LNCaP clone FGC (cell line): Measurements from ENCODE around the gene PKN1.

Source experiments
- DNase-seq: peaks from one replicate; pipeline ENCODE4 v3.0.0-alpha.2; 2011; ENCODE audit warnings: low read depth
- H3K4me3 ChIP-seq: 2 replicates; pipeline ENCODE4 v1.5.1; 2011; ENCODE audit warnings: mild to moderate bottlenecking, low read depth, low read length, control low read depth
- CTCF ChIP-seq: IDR thresholded peaks from 2 replicates; pipeline ENCODE4 v1.5.1; 2012; ENCODE audit warnings: mild to moderate bottlenecking; ENCODE audit not compliant: control insufficient read depth, insufficient read depth; ENCODE audit errors: extremely low read depth

PKN1 gene

GRCh38 chr19:14411938-14412245, 21.2 kb upstream of the PKN1 start:
- H3K4me3 ChIP-seq: no peak overlapping the region
- no peak for DNase-seq
- no peak for TF ChIP-seq CTCF

- TF ChIP-seq CTCF: no peak
- H3K4me3 ChIP-seq: no peak overlapping the region
- DNase-seq: no peak
Observed at GRCh38 chr19:14412324-14412995, 20.6 kb upstream of the PKN1 start.

DNA sequence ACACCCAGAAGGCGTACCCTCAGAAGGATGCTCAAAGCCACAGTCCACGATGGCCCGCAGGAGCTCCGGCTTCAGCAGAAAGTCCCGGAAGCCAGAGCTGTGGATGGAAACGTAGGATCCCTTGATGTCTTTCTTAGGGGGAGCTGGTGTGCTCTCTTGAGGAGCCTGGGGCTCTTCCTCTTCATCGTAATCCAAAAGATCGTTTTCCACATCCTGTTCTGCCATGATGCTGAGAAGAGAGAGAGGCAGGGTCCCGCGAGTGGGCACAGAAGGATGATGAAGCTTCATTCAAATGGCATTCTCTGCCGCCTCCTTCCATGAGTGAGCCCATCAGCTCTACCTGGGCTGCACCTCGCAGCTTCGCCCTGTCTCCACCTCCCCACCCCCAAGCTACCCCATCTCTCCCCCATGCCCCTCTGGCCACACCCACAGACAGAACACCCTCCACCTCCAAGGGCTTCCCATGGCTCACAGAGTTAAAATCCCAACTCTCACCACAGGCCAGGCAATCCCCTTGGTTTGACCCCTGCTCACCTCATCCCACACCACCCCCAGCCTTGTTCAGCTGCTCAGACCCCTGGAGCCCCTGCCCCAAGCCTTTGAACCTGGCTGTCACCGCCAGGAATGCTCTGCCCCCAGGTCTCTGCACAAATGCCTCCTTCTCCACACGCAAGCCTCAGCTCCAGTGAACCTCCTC, 20.0 kb upstream of the PKN1 start:
- no peak for DNase-seq
- no peak for TF ChIP-seq CTCF
- no peak overlapping the region for H3K4me3 ChIP-seq

GRCh38 chr19:14413693-14414181, 19.4 kb upstream of the PKN1 start:
- no peak for DNase-seq
- TF ChIP-seq CTCF: no peak
- no peak overlapping the region for H3K4me3 ChIP-seq

DNA sequence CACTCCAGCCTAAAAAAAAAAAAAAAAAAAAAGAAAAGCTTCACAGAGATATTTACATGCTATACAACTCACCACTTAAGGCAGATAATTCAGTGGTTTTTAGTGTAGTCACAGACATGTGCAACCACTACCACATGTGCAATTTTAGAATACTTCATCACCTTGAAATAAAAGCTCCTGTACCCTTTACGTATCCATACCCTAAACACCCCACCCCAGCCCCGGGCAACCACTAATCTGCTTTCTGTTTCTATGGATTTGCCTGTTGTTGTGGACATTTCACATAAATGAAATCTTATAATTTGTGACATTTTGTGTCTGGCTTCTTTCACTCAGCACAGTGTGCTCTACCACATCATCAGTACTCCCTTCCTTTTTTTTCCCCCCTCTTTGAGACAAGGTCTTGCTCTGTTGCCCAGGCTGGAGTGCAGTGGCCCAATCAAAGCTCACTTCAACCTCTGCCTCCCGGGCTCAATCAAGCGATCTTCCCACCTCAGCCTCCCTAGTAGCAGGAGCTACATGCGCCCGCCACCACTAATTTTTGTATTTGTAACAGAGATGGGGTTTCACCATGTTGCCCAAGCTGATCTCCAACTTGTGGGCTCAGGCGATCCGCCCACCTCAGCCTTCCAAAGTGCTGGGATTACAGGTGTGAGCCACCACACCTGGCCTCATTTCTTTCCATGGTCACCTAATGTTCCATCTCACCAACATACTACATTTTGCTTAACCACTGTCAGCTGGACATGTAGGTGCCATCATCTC, 18.0 kb upstream of the PKN1 start:
- TF ChIP-seq CTCF: no peak
- H3K4me3 ChIP-seq: no peak overlapping the region
- no peak for DNase-seq

DNA sequence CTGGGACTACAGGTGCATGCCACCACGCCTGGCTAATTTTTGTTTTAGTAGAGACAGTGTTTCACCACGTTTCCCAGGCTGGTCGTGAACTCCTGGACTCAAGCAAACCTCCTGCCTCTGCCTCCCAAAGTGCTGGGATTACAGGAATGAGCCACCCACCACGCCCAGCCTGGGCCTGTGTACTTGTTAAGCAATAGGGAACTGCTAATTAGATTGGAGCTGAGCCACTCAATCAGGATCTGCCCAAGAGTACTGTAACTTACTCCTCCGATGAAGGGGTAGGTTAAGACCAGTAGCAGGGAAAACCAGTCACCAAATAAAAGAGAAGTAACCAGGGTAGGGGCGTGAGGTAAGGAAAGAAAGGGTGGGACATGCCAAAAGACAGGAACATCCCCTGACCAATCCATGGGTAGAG, 16.3 kb upstream of the PKN1 start:
- TF ChIP-seq CTCF: no peak
- H3K4me3 ChIP-seq: peak overlapping the region; percentile 74
- DNase-seq: no peak
